Measurements from ENCODE around the gene EVC.

DNA sequence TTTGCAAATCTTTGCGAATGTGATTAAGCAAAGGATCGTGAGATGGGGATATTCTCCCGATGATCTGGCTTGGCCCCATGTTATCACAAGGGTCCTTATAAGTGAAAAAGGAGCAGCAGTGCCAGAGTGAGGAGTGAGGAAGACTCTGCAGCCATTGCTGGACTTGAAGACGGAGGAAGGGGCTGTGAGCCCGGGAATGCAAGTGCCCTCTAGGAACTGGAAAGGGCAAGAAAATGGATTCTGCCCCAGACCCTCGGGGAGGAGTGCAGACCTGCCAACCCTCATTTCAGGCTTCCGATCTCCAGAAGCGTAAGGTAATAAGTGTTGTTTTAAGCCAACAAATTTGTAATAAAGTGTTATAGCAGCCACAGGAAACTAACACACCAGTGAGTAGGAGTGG, 76.3 kb downstream of the EVC start:
- no peak for TF ChIP-seq GATA3 (IDR thresholded peaks at IDR 0.05; ENCODE audit: low read depth, low read length)
- no peak for TF ChIP-seq GATA2 (IDR thresholded peaks at IDR 0.05; ENCODE audit: low read depth, low read length)

Data from SH-SY5Y (cell line).